ENCODE measurements around the gene LRRC32.
"Not testable (repeated sequence)": the region's sequence is repeated elsewhere in the genome, so short reads cannot be mapped to it uniquely, and the experiment has no call there.

LRRC32 gene

DNA sequence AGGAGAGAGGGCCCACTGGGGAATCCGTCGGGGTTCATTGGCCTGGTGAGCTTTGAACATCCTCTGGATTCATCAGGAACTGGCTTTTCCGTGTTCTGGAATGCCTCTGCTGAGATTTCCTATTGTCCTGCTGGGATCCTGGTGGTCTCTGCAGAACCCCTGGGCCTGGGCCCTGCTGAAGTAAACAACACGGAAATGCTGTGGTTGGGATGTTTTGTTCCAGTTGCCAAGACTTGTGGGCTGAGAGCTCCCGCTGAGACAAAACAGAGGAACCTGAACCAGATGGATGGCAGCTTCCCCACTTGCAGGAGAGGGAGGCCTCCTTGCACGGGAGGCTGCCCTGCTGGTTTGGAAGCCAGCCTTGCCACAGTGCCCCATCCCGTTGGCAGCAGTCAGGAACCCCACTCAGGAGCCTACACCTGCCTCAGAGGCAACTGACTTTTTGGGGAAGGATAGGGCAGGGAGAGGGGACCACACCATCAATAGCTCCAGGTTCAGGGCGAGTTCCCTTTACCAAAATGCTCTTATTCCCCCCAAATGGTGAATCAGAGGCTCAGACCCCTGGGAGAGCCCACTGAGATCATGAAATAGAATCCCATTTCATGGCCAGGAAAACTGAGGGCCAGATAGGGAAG lies 60.7 kb downstream of the LRRC32 start:
- no peak for DNase-seq

DNA sequence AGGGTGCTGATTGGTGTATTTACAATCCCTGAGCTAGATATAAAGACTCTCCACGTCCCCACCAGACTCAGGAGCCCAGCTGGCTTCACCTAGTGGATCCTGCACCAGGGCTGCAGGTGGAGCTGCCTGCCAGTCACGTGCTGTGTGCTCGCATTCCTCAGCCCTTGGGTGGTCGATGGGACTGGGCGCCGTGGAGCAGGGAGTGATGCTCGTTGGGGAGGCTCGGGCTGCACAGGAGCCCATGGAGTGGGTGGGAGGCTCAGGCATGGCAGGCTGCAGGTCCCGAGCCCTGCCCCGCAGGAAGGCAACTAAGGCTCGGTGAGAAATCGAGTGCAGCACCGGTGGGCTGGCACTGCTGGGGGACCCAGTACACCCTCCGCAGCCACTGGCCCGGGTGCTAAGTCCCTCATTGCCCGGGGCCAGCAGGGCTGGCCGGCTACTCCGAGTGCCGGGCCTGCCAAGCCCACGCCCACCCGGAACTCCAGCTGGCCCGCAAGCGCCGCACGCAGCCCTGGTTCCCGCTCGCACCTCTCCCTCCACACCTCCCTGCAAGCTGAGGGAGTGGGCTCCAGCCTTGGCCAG lies 61.6 kb downstream of the LRRC32 start:
- not testable (repeated sequence) for DNase-seq

DNA sequence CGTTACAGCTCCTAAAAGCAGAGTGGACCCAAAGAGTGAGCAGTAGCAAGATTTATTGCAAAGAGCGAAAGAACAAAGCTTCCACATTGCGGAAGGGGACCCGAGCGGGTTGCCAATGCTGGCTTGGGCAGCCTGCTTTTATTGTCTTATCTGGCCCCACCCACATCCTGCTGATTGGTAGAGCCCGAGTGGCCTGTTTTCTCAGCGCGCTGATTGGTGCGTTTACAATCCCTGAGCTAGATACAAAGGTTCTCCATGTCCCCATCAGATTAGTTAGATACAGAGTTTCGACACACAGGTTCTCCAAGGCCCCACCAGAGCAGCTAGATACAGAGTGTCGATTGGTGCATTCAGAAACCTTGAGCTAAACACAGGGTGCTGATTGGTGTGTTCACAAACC lies 62.3 kb downstream of the LRRC32 start:
- DNase-seq = not testable (repeated sequence)
